Fibroblast of skin of right biceps (primary cell): ENCODE results near the gene GPHN.

Experiments
- DNase-seq: peaks from one replicate; pipeline ENCODE4 v3.0.0-alpha.2; 2013

GPHN gene

GRCh38 chr14:67172520-67172919, 664.6 kb downstream of the GPHN start:
- DNase-seq: no peak

DNA sequence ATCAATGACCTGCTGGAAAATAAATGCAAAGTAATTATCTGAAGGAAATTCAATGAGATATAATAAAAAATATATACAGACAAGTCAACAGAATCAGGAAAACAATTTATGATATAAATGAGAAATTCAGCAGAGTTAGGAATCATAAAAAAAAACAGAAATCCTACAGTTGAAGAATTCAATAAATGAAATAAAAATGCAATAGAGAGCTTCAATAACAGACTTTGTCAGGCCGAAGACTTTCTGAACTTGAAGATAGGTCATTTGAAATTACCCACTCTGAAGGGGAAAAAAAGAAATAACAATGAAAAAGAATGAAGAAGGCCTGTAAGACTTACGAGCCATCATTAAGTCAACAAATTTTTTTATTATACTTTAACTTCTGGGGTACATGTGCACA, 665.8 kb downstream of the GPHN start:
- DNase-seq: no peak

DNA sequence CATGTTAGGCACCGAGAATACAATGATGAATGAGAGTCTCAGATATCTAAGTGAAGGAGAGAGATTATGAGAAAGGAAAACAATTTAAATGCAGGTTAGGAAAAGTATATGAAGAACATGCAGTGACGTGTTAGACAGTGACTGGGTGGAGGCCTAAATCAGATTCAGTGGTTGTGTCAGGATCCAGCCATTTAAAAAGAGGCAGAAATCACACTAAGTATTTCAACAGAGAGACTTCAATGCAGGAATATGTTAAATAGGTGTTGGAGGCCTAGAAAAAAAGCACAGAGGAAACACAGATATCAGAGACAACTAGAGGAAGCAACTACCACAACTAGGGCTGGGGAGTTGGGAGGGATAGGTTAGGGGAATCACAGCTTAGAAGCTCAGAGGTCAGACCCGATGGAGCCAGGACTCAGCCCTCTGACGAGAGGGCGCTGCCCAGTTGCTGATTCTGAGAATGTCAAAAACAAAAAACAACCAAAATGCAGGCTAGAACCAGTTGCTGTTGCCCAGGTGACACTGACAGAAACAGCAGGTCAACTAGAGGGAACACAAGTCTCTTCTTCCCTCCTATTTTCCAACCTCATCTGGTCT, 678.3 kb downstream of the GPHN start:
- DNase-seq: no peak

DNA sequence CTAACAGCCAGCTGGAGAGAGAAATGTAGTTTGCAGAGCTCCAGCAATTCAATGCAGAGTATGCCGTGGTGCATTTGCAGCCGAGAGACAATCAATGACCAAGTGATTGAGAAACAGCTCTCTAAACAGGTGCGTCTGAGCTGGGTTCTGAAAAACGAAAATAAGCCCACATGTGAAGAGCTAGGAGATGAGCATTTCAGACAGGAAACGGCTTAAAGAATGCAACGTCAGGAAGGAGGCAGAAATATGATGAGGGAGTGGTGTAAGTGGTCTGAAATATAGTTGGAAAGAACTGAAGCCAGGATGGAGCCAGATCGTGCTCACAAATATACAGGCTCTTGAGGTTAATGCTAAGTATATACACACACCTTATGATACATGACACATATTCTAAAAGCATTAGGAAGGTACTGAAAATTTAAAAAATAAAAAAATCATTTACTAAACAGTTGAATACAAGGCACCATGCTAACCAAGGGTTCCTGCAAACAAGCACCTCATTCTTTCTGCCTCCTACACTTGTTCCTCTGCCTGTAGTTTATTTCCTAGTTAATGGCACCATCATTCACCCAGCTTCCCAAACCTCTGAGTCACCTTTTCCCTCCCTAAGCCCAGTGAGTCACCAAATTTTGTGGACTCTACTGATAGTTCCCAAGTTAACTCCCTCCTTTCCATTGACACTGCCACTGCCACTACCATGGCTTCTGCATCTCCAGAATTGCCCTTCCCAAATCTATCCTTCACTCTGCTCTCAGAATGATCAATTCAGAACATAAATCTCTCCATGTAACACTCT, 679.0 kb downstream of the GPHN start:
- peak; percentile 84 for DNase-seq

- DNase-seq: peak; percentile 73
Observed at GRCh38 chr14:67187826-67188225, 679.9 kb downstream of the GPHN start.

DNA sequence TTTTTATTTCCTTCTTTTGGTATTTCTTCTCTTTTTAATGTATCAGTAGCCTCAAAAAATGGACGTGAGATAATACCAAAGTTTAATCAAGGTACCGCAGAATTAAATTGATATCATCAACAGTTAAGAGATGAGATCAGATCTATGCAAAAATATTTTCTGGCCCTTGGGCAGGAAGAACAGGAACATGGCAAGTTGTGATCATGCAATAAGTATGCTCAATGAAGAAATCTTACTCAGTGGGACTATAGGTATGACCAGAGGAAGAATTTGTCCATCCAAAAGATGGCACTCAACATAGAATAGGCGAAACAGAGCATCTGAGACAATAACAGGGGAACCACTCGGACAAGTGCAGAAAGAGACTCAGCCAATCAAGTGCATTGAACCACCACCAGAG, 680.4 kb downstream of the GPHN start:
- DNase-seq: no peak

DNA sequence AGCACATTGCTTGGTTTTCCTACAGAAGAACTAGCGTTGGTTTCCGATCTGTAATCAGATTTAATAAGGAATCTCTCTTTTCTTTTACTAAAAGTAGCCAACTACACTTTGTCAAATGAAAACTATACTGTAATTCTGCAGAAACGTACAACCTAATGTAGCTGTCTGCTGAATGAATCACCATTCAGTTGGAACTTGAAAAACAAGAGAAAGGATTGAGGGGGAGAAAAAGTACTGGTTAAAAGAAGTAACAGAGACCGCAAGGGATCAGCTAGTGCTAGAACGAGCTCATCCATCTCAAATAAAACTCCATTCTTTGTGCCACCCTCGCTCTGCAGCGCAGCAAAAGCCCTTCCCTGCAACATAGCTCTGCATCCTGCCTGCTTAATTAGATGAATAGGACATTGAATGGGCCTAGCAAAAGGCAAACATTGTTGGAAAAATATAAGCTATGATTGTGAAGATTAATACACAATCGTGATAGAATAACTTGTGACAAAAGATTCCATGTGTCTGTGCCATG, 683.9 kb downstream of the GPHN start:
- no peak for DNase-seq

DNA sequence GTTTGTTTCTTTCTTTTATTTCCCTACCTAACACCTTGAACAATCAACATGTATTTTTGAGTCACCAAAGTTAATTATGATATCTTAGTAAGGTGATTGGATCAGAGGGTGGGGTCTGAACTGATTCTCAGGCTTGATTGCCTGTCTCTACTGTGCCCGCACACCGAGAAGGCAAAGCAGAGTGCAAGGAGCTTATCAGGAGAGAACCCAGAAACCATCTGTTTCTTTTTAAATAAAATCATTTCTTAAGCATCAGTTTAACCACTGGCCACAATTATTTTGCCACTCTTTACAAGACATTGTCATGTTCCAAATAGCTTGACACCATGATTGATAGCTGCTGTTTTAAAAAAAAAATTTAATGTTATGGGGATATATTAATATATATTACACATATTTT, 684.4 kb downstream of the GPHN start:
- no peak for DNase-seq

GRCh38 chr14:67195279-67195678, 687.3 kb downstream of the GPHN start:
- no peak for DNase-seq

GRCh38 chr14:67199016-67199415, 691.1 kb downstream of the GPHN start:
- peak; percentile 8 for DNase-seq

GRCh38 chr14:67207810-67208209, 699.9 kb downstream of the GPHN start:
- no peak for DNase-seq

DNA sequence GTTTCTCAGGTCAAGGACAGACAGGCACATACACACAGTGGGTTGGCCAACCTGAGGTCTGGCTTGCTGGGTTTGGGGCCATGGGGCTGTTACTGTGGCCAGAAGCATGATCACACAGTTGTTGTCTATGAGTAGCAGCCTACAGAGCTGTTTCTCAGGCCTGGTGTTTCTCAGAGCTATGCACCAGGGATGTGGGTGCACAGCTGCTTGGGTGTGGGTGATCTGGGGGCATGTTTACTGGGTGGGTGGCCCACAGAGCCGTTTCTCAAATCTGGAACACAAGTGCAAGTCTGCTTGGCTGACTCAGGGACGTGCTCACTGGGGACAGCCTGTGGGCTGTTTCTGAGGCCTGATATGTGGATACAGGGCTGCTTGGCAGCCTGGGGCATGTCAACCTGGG, 710.2 kb downstream of the GPHN start:
- DNase-seq: no peak

GRCh38 chr14:67221248-67221981, 713.5 kb downstream of the GPHN start:
- DNase-seq: peak; percentile 92

- no peak for DNase-seq
Observed at GRCh38 chr14:67221982-67222328, 714.0 kb downstream of the GPHN start.

DNA sequence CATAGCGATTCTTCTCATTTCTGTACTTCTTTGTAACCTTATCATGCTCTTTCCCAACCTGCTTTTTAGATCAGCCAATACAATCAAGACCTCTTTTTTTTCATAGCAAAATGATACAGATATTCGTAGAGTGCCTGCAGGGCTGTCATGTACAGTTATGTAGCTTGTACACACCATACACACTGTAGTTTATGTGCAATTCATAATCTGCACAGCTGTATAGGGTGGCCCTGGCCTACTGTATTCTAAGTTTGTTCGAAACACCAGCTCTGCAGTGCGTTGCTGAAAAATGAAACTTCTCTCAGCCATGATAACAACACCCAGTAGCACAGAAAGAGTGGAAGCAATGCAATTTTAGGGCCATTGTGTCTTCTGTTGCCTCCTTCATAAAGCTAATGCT, 717.6 kb downstream of the GPHN start:
- DNase-seq: no peak

DNA sequence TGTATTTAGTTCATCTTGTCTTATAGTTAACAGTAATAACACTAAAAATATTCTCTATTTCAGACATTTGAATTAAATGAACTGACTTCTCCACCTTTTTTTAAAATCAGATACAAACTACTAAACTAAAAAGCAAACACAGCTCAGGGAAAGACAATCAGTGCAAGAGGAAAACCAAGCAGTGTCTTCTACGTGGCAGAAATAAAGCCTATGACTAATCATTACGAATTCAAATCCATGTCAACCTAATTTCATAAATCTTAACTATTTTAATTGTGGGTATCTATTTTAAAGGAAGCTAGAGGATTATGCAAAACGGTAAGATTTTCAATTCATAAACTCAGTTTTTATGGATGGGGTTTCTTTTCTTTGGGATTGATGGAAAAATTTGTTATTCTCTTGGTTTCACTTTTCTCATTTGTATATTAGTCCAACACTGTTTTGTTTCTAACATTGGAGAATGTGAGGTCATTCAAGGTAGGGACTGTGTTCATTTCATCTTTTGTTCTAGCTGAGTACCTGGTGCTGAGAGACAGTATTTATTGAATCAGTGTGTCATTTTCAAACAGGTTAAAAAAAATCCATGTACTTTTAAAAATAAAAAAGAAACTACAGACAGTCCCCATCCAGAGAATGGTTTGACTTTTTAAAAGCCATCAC, 720.5 kb downstream of the GPHN start:
- peak; percentile 25 for DNase-seq
